NCI-H1417 (cell line): ENCODE data around the gene ING1.
"Not testable (repeated sequence)": the region's sequence is repeated elsewhere in the genome, so short reads cannot be mapped to it uniquely, and the experiment has no call there.

Experiments used
- DNase-seq, 3 experiments: peaks; one replicate each; lab custom pipeline; 2025; lab: John Stamatoyannopoulos, UW

ING1 gene, protein sequence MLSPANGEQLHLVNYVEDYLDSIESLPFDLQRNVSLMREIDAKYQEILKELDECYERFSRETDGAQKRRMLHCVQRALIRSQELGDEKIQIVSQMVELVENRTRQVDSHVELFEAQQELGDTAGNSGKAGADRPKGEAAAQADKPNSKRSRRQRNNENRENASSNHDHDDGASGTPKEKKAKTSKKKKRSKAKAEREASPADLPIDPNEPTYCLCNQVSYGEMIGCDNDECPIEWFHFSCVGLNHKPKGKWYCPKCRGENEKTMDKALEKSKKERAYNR

GRCh38 chr13:110713642-110713952, at the start of gene ING1:
TSS of gene ING1 (plus strand) at chr13:110713700. CDS start at chr13:110714150, 450 bp downstream.
- peak in 1 of 3 experiments; percentile 86 for DNase-seq

- DNase-seq, result no peak
Observed at GRCh38 chr13:110664041-110664440, 49.5 kb upstream of the ING1 start.

DNA sequence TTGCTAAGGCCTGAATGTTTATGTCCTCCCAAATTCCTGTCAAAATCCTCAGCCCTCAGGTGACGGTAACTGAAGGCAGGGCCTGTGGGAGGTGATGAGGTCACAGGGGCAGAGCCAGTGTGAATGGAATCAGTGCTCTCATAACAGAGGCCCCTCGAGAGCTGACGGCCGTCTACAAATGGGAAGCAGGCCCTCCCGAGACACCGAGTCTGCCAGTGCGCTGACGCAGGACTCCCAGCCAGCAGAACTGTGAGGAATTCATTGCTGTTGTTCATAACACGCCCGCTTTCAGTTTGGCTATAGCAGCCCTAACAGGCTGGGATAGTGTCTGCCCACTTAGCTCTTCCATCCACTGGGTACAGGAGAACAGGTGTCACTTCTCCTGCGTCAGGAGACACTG, 48.8 kb upstream of the ING1 start:
- no peak for DNase-seq

DNA sequence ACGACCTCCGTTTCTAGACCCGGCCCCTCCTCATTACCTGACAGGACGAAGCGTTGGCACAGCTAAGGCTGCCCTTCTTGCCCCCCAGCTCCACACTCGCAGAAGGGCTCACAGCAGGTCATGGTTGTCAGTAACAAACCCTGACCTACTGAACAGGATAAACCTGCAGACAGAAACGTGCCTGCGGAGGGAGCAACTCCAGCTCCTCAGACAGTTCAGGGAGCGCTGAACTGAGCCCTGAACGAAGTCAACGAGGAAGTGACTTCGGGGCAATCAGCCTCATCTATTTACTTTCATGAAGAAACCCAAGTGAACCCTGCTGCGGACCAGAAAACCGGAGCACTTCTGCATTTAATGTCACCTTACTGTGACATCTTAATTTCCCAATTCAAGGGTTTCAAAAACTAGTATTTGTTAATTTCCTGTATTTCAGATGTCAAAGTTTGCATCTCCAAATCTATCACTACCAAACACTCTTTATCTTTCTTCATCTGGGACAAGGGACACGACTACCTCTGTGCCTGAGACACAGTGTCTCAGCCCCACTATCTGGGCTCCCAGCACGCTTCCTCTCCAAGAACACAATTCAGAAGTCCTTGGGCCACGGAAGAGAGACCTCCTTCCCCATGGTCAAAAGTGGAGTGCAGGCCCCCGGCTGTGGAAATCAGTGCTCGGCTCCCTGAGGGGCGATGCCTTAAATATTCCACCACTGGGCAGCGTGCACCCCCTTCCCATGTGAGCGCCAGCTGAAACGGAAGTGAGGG, 47.8 kb upstream of the ING1 start:
- DNase-seq, result no peak

DNA sequence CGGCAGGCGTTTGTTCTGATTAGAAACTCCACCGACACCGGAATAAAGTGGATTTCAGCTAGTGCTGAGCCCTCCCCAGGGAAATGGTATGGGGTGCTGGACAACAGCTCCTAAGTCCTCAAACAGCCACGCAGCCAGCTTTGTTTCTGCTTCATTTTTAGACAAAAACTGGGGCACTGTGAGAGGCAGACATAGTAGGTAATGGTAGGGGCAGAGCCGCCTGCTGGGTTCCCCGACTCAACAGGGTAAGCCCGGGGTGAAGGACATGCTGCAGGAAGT, 47.3 kb upstream of the ING1 start:
- DNase-seq, result no peak

DNA sequence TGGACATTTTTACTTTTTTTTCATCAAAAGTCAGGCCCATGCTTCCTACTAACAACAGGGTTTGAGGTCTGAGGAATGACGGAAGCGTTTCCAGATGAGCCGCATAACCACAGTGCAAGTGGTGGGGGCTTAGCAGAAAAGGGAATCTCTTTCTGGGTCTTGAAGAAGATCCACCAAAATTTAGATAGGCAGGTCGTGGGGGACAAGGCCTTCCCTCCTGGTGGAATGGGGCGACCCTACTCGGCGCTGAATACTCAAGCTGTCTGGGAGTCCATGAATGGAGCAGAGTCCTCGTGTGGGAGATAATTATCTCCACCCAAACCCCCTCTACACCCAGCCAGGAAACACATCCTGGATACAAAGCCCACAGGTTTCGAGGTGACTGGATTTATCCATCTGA, 44.5 kb upstream of the ING1 start:
- no peak for DNase-seq

- DNase-seq, result not testable (repeated sequence)
Observed at GRCh38 chr13:110669814-110670213, 43.7 kb upstream of the ING1 start.

GRCh38 chr13:110676595-110677587, 36.6 kb upstream of the ING1 start:
- no peak for DNase-seq

DNA sequence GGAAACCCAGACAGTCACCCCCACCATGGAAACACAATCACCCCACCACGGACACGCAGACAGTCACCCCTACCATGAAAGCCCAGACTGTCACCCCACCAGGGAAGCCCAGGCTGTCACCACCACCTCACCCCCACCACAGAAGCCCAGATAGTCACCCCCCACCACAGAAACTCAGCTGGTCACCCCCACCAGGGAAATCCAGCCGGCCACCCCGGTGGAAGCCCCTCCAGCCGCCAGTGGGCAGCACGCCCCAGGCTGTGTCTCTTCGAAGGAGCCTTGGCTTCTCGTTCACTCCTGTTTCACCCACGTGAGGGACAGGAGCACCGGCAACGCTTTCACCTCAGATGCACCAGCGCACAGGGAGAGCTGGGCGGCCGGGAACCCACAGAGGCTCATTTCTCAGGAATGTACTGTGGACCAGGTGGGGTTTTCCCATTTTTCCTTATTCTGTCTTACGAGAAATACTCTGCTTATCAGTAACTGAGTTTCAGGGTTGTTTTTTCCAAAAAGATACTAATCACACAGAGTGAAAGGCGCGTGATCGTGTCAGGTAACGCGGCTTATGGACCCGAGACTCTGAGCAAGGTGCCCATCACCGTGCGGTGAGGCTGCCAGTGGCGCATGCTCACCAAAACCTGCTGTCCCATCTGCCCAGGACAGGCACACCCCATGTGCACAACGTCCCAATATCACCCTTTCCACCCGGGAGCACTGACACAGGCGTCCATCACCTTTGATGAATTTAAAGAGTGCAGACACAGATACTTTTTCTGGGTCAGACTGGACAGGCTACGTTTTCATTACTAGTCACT, 35.6 kb upstream of the ING1 start:
- no peak for DNase-seq

DNA sequence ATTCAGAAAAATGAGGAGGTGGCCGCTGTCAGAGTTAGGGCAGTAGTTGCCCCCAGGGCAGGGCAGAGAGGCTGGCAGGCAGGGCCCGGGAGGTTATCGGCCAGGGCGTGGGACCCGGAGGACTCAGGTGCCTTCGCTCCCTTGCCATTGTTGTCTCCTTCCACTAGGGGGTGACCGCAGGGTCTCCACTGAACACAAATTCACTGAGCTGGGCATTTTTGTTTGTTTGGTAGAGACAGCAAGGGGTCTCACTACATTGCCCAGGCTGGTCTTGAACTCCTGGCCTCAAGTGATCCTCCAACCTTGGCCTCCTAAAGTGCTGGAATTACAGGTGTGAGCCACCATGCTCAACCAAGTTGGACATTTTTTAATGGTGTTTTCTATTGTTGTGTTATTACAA, 32.6 kb upstream of the ING1 start:
- peak in 1 of 3 experiments; percentile 30 for DNase-seq

DNA sequence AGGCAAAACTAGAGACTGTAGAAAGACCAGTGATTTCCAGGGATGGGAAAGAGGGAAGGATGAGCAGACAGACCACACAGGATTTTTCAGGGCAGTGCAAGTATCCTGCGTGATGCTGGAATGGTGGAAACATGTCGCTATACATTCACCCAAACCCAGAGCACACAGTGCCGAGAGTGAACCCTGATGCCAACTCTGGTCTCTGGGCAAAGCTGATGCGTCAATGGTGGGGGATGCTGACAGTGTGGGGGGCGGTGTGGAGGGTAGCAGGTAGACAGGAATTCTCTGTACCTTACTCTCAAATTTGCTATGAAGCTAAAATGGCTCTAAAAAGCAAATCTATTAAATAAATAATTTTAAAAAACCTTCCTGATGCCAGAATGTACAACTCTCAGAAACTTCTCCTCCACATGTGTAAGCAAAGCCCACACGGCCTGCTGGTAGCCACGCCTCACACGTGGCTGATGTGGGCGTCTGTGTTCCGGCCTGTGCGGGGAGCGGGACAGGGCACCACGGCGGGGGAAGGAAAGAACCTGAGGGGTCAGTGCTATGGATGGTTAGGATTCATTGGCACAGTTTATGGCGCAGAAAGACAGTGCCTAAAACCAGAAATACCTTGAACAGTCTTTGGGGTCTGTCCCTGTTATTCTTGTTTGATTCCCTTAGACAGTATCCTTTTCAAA, 31.5 kb upstream of the ING1 start:
- DNase-seq, result no peak

DNA sequence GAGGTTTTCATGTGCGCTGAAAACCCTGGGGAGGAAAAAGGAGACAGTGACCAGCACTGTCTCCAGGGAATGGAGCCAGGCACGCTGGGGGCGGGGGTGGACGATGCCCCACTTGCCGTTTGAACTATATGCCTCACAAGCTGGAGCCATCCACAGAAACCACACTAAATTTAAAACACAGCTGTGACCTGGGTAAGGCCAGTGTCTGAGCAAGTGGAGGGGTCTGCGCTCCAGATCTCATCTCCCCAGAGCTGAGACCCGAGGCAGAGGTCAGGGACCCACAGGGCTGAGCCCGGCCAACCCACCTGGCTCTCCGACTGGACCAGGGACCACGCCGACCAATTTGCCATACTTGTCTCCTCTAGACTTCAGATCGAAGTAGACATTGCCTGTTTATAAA, 30.8 kb upstream of the ING1 start:
- DNase-seq, result no peak

DNA sequence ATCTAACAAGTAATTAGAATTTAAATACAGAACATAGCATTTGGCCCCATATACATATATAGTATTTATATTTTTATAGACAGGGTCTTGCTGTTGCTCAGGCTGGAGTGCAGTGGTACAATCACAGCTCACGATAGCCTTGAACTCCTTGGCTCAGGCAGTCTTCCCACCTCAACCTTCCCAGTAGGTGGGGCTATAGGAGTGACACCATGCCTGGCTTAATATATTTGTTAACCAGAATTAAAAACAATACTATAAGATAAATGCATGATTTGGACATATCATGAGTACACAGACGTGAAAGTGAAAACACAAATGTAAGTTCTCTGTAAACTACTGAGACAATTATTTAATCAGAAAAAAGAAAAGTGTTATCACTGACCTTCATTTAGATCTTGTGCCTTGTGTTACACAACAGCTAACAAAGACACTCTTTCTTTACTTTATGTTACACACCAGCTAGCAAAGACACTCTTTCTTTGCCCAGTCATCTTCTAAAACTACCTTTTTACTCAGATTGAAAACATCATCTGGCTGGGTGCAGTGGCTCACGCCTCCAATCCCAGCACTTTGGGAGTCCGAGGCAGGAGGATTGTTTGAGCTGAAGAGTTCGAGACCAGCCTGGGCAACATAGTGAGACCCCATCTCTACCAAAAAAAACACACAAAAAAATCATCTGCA, 30.2 kb upstream of the ING1 start:
- peak in 1 of 3 experiments; percentile 34 for DNase-seq

DNA sequence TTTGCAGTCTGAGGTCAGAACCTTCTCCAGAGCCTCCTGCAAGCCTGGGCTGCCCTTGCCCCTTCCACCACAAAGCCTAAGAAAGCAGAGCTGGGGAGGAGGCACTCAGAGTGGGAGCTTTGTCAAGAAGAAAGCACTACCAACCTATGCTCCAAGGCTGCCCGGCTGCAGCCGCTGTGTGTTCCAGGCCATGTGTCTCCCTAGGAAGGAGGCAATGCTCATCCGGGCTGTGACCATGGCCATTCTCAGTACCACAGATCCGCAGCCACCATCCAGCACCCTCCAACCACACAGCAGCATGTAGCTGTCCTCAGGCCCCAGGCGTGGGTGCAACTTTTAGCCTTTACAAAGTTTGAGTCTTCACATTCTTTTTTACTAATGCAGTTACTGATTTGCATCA, 29.6 kb upstream of the ING1 start:
- no peak for DNase-seq

DNA sequence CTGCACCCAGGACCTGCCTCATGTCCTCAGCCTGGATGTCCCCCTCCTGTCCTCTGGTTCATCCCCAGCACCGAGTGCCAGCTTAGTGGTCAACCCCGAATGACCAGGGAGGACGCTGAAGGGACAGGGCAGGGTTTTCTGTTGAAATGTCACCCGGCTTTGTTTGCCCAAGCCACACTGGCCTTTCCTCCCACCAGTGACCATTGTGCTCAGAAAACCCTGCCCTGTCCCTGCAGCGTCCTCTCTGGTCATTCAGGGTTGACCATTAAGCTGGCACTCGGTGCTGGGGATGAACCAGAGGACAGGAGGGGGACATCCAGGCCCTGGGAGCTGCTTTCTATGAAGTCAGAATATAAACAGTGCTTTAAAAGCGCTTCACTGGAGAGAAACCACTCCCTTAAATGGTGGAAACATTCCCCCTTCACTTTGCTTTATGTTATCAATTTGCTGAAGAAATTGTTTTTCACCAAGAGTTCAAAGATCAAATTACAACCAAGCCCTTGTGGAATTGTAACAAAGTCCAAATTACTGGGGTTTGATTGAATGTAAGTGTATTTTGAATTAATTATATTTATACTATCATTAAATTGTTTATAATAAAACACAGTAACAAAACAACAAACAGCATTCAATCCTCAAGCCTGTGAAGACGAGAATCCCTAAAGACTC, 29.0 kb upstream of the ING1 start:
- no peak for DNase-seq

GRCh38 chr13:110685305-110686020, 28.0 kb upstream of the ING1 start:
- DNase-seq, result no peak

GRCh38 chr13:110687736-110688135, 25.8 kb upstream of the ING1 start:
- no peak for DNase-seq

DNA sequence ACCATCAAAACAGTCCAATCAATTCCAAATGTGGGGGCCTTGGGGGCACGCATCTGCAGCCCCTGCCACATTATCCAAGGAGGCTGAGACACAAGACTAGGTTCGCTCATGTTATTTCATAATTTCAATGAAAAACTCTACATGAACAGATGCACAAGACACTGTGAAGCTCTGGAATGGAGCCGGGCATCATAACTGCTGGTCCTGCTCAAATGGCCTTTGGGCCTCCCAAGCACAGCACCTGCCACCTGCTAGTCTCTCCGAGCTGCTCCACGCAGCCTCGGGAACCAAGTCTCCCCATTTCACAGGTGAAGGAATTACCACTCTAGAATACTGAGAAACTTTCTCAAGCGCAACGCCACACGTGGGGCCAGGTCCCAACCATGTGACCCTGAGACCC, 24.5 kb upstream of the ING1 start:
- DNase-seq, result no peak

DNA sequence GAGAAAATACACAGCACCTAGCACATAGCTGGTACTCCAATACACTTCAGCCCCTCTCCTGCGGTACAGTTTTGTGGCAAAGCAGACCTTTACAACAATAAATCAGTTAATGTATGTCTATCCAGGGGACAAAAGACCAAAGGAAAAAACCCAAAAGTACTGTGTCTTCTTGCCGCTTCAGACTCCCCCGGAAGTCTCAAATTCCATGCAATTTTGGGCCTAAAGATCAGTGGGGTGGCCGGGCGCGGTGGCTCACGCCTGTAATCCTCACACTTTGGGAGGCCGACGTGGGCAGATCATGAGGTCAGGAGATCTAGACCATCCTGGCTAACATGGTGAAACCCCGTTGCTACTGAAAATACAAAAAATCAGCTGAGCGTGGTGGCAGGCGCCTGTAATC, 23.8 kb upstream of the ING1 start:
- no peak for DNase-seq

DNA sequence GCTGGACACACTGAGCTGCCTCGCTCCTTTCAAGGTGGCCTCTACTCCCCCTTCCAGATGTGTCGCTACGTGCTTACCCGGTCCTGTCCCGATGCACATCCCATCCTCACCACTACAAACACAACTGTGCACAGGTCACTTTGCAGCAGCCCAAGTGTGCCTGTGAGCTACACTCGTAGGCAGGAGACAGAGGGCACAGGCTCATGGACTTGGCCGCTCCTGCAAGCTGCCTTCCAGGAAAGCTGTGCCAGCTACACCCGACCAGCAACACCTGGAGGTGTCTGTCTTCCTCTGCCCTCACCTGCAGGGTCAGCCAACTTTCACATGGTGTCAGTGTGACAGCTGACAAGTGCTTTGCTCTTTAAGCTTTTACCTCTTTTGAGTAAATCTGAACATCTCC, 23.0 kb upstream of the ING1 start:
- DNase-seq, result no peak
